Neutrophil (primary cell): ENCODE data around the gene NEK2.
"Not testable (repeated sequence)": the region's sequence is repeated elsewhere in the genome, so short reads cannot be mapped to it uniquely, and the experiment has no call there.

Source experiments
- H3K27ac ChIP-seq: fragments of 200-600 bp; sonication (generic); 2 replicates; pipeline ENCODE4 v1.5.1; 2016; ENCODE audit warnings: mild to moderate bottlenecking, moderate library complexity
- H3K27me3 ChIP-seq: fragments of 200-600 bp; sonication (generic); 2 replicates; pipeline ENCODE4 v1.6.0; 2016; ENCODE audit warnings: mild to moderate bottlenecking
- H3K36me3 ChIP-seq: fragments of 200-600 bp; sonication (generic); 2 replicates; pipeline ENCODE4 v1.5.1; 2017
- H3K4me1 ChIP-seq, 2 experiments: fragments of 200-600 bp in 1 of 2; sonication (generic) in 1 of 2; 1 replicate in 1 of 2; 2 replicates in 1 of 2; pipeline versions ENCODE4 v1.5.1 to v1.6.1; 2013 to 2016; ENCODE audit warnings: low read depth in 1 of 2, low read length in 1 of 2, mild to moderate bottlenecking in 1 of 2, moderate library complexity in 1 of 2; ENCODE audit not compliant: control insufficient read depth in 1 of 2, insufficient read depth in 1 of 2
- H3K4me3 ChIP-seq, 2 experiments: fragments of 200-600 bp in 1 of 2; sonication (generic) in 1 of 2; 1 replicate in 1 of 2; 2 replicates in 1 of 2; pipeline ENCODE4 v1.5.1; 2013 to 2016; ENCODE audit warnings: low read depth in 1 of 2, low read length in 1 of 2, mild to moderate bottlenecking in 1 of 2, moderate library complexity in 1 of 2
- H3K9me3 ChIP-seq: fragments of 200-600 bp; sonication (generic); 2 replicates; pipeline ENCODE4 v1.5.1; 2016
- CTCF ChIP-seq: fragments of 200-600 bp; sonication (generic); IDR thresholded peaks from 2 replicates; pipeline ENCODE4 v1.5.1; 2016; ENCODE audit warnings: antibody characterized with exemption

The NEK2 gene

GRCh38 chr1:211701733-211702132 is 26.3 kb upstream of the NEK2 start:
- H3K27me3 ChIP-seq, result peaks cover 11% of the 10 kb centered on the region
- no peaks in the 10 kb centered on the region for H3K36me3 ChIP-seq
- no peak for TF ChIP-seq CTCF
- peaks cover 12 to 15% of the 10 kb centered on the region in 2 experiments for H3K4me1 ChIP-seq
- H3K27ac ChIP-seq, result no peak overlapping the region
- no peaks in the 10 kb centered on the region for H3K9me3 ChIP-seq
- H3K4me3 ChIP-seq, result no peak overlapping the region

GRCh38 chr1:211699059-211699458 is 23.6 kb upstream of the NEK2 start:
- Histone ChIP-seq H3K9me3 (no peaks in the 10 kb centered on the region), H3K27ac (no peak overlapping the region), H3K36me3 (no peaks in the 10 kb centered on the region), H3K4me3 (peak overlapping the region in 1 of 2 experiments; percentile 41), H3K27me3 (peaks cover 11% of the 10 kb centered on the region), H3K4me1 (peaks cover 6 to 15% of the 10 kb centered on the region in 2 experiments)
- TF ChIP-seq CTCF, result no peak

GRCh38 chr1:211698161-211699026 is 23.0 kb upstream of the NEK2 start:
- Histone ChIP-seq H3K9me3 (no peaks in the 10 kb centered on the region), H3K36me3 (no peaks in the 10 kb centered on the region), H3K4me3 (peak overlapping the region; percentile 41 to 51), H3K27me3 (peaks cover 11% of the 10 kb centered on the region), H3K27ac (peak overlapping the region; percentile 34), H3K4me1 (peaks cover 6 to 15% of the 10 kb centered on the region in 2 experiments)
- peak; percentile 98 for TF ChIP-seq CTCF

- Histone ChIP-seq H3K4me1 (peaks cover 6 to 15% of the 10 kb centered on the region in 2 experiments), H3K4me3 (no peak overlapping the region), H3K9me3 (no peaks in the 10 kb centered on the region), H3K27me3 (peaks cover 11% of the 10 kb centered on the region), H3K27ac (no peak overlapping the region), H3K36me3 (no peaks in the 10 kb centered on the region)
- no peak for TF ChIP-seq CTCF
These were observed 21.9 kb upstream of the NEK2 start for GRCh38 chr1:211697356-211697755.

- Histone ChIP-seq H3K4me1 (peaks cover 6 to 15% of the 10 kb centered on the region in 2 experiments), H3K27me3 (no peaks in the 10 kb centered on the region), H3K4me3 (no peak overlapping the region), H3K27ac (no peak overlapping the region), H3K9me3 (no peaks in the 10 kb centered on the region), H3K36me3 (no peaks in the 10 kb centered on the region)
- TF ChIP-seq CTCF, result no peak
These were observed 19.9 kb upstream of the NEK2 start for GRCh38 chr1:211695135-211695816.

GRCh38 chr1:211693911-211694310 is 18.5 kb upstream of the NEK2 start:
- not testable (repeated sequence) for H3K9me3 ChIP-seq, H3K4me3 ChIP-seq, H3K27ac ChIP-seq, H3K36me3 ChIP-seq, H3K4me1 ChIP-seq, H3K27me3 ChIP-seq
